ENCODE measurements around the gene MLLT10. TPM values are rescaled to one million over a fixed set of nuclear protein-coding genes. Genes with fewer than 3 reads are reported as not detected.

Gene MLLT10
- total RNA-seq, 1 experiment from 2014 or later, result 58.4 TPM

DNA sequence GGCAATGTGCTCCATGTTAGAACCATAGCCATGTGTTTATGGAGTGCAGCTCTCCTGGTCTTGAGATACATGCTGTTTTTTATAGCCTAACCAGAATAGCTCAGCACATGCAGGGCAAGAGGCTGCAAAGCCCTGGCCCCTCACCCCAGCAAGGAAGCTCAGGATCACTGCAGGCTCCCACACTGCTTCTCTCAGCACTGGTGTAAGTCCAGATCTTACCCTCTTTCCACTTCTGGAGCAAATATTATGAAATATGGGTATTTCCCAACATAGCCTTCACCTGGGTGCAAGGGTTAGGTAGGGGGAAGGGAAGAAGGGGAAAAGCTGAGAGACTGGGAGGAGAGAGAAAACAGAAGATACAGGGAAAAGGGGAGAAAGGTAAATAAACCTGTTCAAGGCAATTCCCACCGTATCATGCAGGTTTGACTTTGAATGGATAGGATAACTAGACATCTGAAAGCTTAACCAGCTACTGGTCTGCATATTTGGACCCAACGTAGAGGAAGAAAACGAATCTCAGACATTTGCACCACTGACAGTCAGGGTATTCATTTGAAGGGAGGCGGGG lies 28.2 kb upstream of the MLLT10 start:
- Histone ChIP-seq H3K27ac (ENCODE audit: low read depth, low read length, poor library complexity, severe bottlenecking) (no peak overlapping the region), H3K27me3 (replicated peaks; ENCODE audit: insufficient read depth, low read depth, low read length, poor library complexity) (no peaks in the 10 kb centered on the region), H3K4me3 (ENCODE audit: low read depth, low read length, poor library complexity, severe bottlenecking) (no peak overlapping the region), H3K9me3 (ENCODE audit: low read depth, low read length, poor library complexity, severe bottlenecking) (no peaks in the 10 kb centered on the region), H3K4me1 (ENCODE audit: insufficient read depth, low read length, poor library complexity, severe bottlenecking) (no peaks in the 10 kb centered on the region), H3K36me3 (ENCODE audit: insufficient read depth, low read length, poor library complexity, severe bottlenecking) (no peaks in the 10 kb centered on the region)
- no peak for TF ChIP-seq EZH2 (IDR thresholded peaks at IDR 0.05; ENCODE audit: borderline replicate concordance, low read depth, low read length, poor library complexity, severe bottlenecking)
- TF ChIP-seq, protein P1, sequence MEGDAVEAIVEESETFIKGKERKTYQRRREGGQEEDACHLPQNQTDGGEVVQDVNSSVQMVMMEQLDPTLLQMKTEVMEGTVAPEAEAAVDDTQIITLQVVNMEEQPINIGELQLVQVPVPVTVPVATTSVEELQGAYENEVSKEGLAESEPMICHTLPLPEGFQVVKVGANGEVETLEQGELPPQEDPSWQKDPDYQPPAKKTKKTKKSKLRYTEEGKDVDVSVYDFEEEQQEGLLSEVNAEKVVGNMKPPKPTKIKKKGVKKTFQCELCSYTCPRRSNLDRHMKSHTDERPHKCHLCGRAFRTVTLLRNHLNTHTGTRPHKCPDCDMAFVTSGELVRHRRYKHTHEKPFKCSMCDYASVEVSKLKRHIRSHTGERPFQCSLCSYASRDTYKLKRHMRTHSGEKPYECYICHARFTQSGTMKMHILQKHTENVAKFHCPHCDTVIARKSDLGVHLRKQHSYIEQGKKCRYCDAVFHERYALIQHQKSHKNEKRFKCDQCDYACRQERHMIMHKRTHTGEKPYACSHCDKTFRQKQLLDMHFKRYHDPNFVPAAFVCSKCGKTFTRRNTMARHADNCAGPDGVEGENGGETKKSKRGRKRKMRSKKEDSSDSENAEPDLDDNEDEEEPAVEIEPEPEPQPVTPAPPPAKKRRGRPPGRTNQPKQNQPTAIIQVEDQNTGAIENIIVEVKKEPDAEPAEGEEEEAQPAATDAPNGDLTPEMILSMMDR (conservative IDR thresholded peaks at IDR 0.05; ENCODE audit: low read depth, low read length), result no peak
- DNase-seq (ENCODE audit: low spot score), result no peak
- POLR2A ChIA-PET (ENCODE audit: low non-redundant PET), result no interaction called here
- CTCF ChIA-PET, result interaction anchor here (0.5 kb wide), 1 partner anchor 493 kb away, joined by 7 read pairs; no protein-coding TSS in a partner anchor
- intact Hi-C loops (cut with micrococcal nuclease; ENCODE audit: unreplicated experiment), result no loop called here
- no TSS peak for BruUV-seq (replicated peaks)

GRCh38 chr10:21506351-21506750 lies 27.7 kb upstream of the MLLT10 start:
- H3K4me3 ChIP-seq (ENCODE audit: low read depth, low read length, poor library complexity, severe bottlenecking), result no peak overlapping the region
- no peak for TF ChIP-seq EZH2 (IDR thresholded peaks at IDR 0.05; ENCODE audit: borderline replicate concordance, low read depth, low read length, poor library complexity, severe bottlenecking)
- TF ChIP-seq, protein P1 (conservative IDR thresholded peaks at IDR 0.05; ENCODE audit: low read depth, low read length), result no peak
- no TSS peak for BruUV-seq (replicated peaks)
- H3K9me3 ChIP-seq (ENCODE audit: low read depth, low read length, poor library complexity, severe bottlenecking), result no peaks in the 10 kb centered on the region
- no peak for DNase-seq (ENCODE audit: low spot score)
- no peaks in the 10 kb centered on the region for H3K27me3 ChIP-seq (replicated peaks; ENCODE audit: insufficient read depth, low read depth, low read length, poor library complexity)
- no peaks in the 10 kb centered on the region for H3K36me3 ChIP-seq (ENCODE audit: insufficient read depth, low read length, poor library complexity, severe bottlenecking)
- CTCF ChIA-PET, result interaction anchor here (0.5 kb wide), 1 partner anchor 493 kb away, joined by 7 read pairs; no protein-coding TSS in a partner anchor
- no peak overlapping the region for H3K27ac ChIP-seq (ENCODE audit: low read depth, low read length, poor library complexity, severe bottlenecking)
- peaks cover 3% of the 10 kb centered on the region for H3K4me1 ChIP-seq (ENCODE audit: insufficient read depth, low read length, poor library complexity, severe bottlenecking)
- intact Hi-C loops (cut with micrococcal nuclease; ENCODE audit: unreplicated experiment), result no loop called here
- POLR2A ChIA-PET (ENCODE audit: low non-redundant PET), result no interaction called here

GRCh38 chr10:21507150-21507549 lies 26.9 kb upstream of the MLLT10 start:
- no TSS peak for BruUV-seq (replicated peaks)
- Histone ChIP-seq H3K4me3 (ENCODE audit: low read depth, low read length, poor library complexity, severe bottlenecking) (no peak overlapping the region), H3K9me3 (ENCODE audit: low read depth, low read length, poor library complexity, severe bottlenecking) (no peaks in the 10 kb centered on the region), H3K36me3 (ENCODE audit: insufficient read depth, low read length, poor library complexity, severe bottlenecking) (no peaks in the 10 kb centered on the region), H3K27me3 (replicated peaks; ENCODE audit: insufficient read depth, low read depth, low read length, poor library complexity) (no peaks in the 10 kb centered on the region), H3K27ac (ENCODE audit: low read depth, low read length, poor library complexity, severe bottlenecking) (no peak overlapping the region), H3K4me1 (ENCODE audit: insufficient read depth, low read length, poor library complexity, severe bottlenecking) (peaks cover 3% of the 10 kb centered on the region)
- intact Hi-C loops (cut with micrococcal nuclease; ENCODE audit: unreplicated experiment), result no loop called here
- DNase-seq (ENCODE audit: low spot score), result no peak
- TF ChIP-seq EZH2 (IDR thresholded peaks at IDR 0.05; ENCODE audit: borderline replicate concordance, low read depth, low read length, poor library complexity, severe bottlenecking), result no peak
- TF ChIP-seq, protein P1 (conservative IDR thresholded peaks at IDR 0.05; ENCODE audit: low read depth, low read length), result no peak
- CTCF ChIA-PET, result no interaction called here
- POLR2A ChIA-PET (ENCODE audit: low non-redundant PET), result no interaction called here
